Measurements from ENCODE around the gene TMEM127. TPM values are rescaled to one million over a fixed set of nuclear protein-coding genes. Genes with fewer than 3 reads are reported as not detected.
"Not testable (repeated sequence)": the region's sequence is repeated elsewhere in the genome, so short reads cannot be mapped to it uniquely, and the experiment has no call there.

Gene TMEM127
- 10 to 100 TPM; 31.9 to 37.5 (median 36.9) TPM for total RNA-seq

GRCh38 chr2:96265840-96266679, at the start of gene TMEM127, which contains the start of gene CIAO1:
Gene TMEM127, minus strand, starts transcription at chr2:96265997. Its CDS starts 616 bp downstream, at chr2:96265381.
Gene CIAO1, plus strand, starts transcription at chr2:96266225. Its CDS starts 126 bp downstream, at chr2:96266351.
- peak; percentile 96 for DNase-seq
- Mint-ChIP-seq H3K27me3 (ENCODE audit: low read depth) (no peaks in the 10 kb centered on the region), H3K36me3 (ENCODE audit: insufficient read depth) (peaks cover 20% of the 10 kb centered on the region), H3K4me3 (peak within 1 kb of the TSS; percentile 99), H3K9me3 (no peaks in the 10 kb centered on the region), H3K4me1 (ENCODE audit: low read depth) (peaks cover 50% of the 10 kb centered on the region)
- peak; percentile 94 to 95 for ATAC-seq

GRCh38 chr2:96315005-96315399, 49.2 kb upstream of the TMEM127 start:
- Mint-ChIP-seq H3K4me1 (ENCODE audit: low read depth) (peaks cover 36% of the 10 kb centered on the region), H3K9me3 (no peaks in the 10 kb centered on the region), H3K27me3 (ENCODE audit: low read depth) (no peaks in the 10 kb centered on the region), H3K4me3 (no peak overlapping the region), H3K36me3 (ENCODE audit: insufficient read depth) (no peaks in the 10 kb centered on the region)
- no peak for DNase-seq
- no peak for ATAC-seq

- Mint-ChIP-seq H3K9me3 (no peaks in the 10 kb centered on the region), H3K36me3 (ENCODE audit: insufficient read depth) (peaks cover 14% of the 10 kb centered on the region), H3K27me3 (ENCODE audit: low read depth) (no peaks in the 10 kb centered on the region), H3K4me1 (ENCODE audit: low read depth) (peaks cover 32% of the 10 kb centered on the region), H3K4me3 (no peak overlapping the region)
- ATAC-seq: no peak
- DNase-seq: no peak
Measured at GRCh38 chr2:96308248-96308647, 42.5 kb upstream of the TMEM127 start.

GRCh38 chr2:96306370-96306769, 40.6 kb upstream of the TMEM127 start:
- no peak for ATAC-seq
- Mint-ChIP-seq H3K9me3 (no peaks in the 10 kb centered on the region), H3K36me3 (ENCODE audit: insufficient read depth) (peaks cover 33% of the 10 kb centered on the region), H3K4me3 (peak overlapping the region; percentile 96), H3K4me1 (ENCODE audit: low read depth) (peaks cover 51% of the 10 kb centered on the region), H3K27me3 (ENCODE audit: low read depth) (no peaks in the 10 kb centered on the region)
- no peak for DNase-seq

- DNase-seq (no peak), ATAC-seq (no peak)
- Mint-ChIP-seq H3K4me3 (peak overlapping the region; percentile 96), H3K36me3 (ENCODE audit: insufficient read depth) (peaks cover 37% of the 10 kb centered on the region), H3K9me3 (no peaks in the 10 kb centered on the region), H3K4me1 (ENCODE audit: low read depth) (peaks cover 55% of the 10 kb centered on the region), H3K27me3 (ENCODE audit: low read depth) (no peaks in the 10 kb centered on the region)
Measured at GRCh38 chr2:96305979-96306308, 40.1 kb upstream of the TMEM127 start.

- peaks cover 58% of the 10 kb centered on the region for H3K4me1 Mint-ChIP-seq (ENCODE audit: low read depth)
- H3K4me3 Mint-ChIP-seq: peak within 1 kb of the TSS; percentile 96
- no peaks in the 10 kb centered on the region for H3K9me3 Mint-ChIP-seq
- peaks cover 39% of the 10 kb centered on the region for H3K36me3 Mint-ChIP-seq (ENCODE audit: insufficient read depth)
- DNase-seq (peak; percentile 86), ATAC-seq (peak; percentile 93 to 97)
- H3K27me3 Mint-ChIP-seq (ENCODE audit: low read depth): no peaks in the 10 kb centered on the region
Measured at GRCh38 chr2:96305091-96305978, 39.5 kb upstream of the TMEM127 start, which contains the start of gene SNRNP200. Gene SNRNP200, minus strand, starts transcription at chr2:96305546. Its CDS starts 109 bp downstream, at chr2:96305437.

- DNase-seq (no peak), ATAC-seq (no peak)
- Mint-ChIP-seq H3K27me3 (ENCODE audit: low read depth) (no peaks in the 10 kb centered on the region), H3K9me3 (no peaks in the 10 kb centered on the region), H3K4me3 (peak overlapping the region; percentile 96), H3K36me3 (ENCODE audit: insufficient read depth) (peaks cover 40% of the 10 kb centered on the region), H3K4me1 (ENCODE audit: low read depth) (peaks cover 54% of the 10 kb centered on the region)
Measured at GRCh38 chr2:96304606-96305005, 38.8 kb upstream of the TMEM127 start.

GRCh38 chr2:96301865-96302264, 36.1 kb upstream of the TMEM127 start:
- ATAC-seq (no peak), DNase-seq (no peak)
- H3K27me3 Mint-ChIP-seq (ENCODE audit: low read depth): no peaks in the 10 kb centered on the region
- peaks cover 54% of the 10 kb centered on the region for H3K4me1 Mint-ChIP-seq (ENCODE audit: low read depth)
- H3K36me3 Mint-ChIP-seq (ENCODE audit: insufficient read depth): peaks cover 65% of the 10 kb centered on the region
- peak overlapping the region; percentile 7 for H3K4me3 Mint-ChIP-seq
- no peaks in the 10 kb centered on the region for H3K9me3 Mint-ChIP-seq

- Mint-ChIP-seq H3K9me3 (no peaks in the 10 kb centered on the region), H3K4me3 (no peak overlapping the region), H3K27me3 (ENCODE audit: low read depth) (no peaks in the 10 kb centered on the region), H3K36me3 (ENCODE audit: insufficient read depth) (peaks cover 68% of the 10 kb centered on the region), H3K4me1 (ENCODE audit: low read depth) (peaks cover 13% of the 10 kb centered on the region)
- ATAC-seq (no peak), DNase-seq (no peak)
Measured at GRCh38 chr2:96296925-96297324, 31.1 kb upstream of the TMEM127 start.

GRCh38 chr2:96294271-96294670, 28.5 kb upstream of the TMEM127 start:
- H3K36me3 Mint-ChIP-seq (ENCODE audit: insufficient read depth): peaks cover 71% of the 10 kb centered on the region
- not testable (repeated sequence) for DNase-seq; ATAC-seq; H3K4me1 Mint-ChIP-seq (ENCODE audit: low read depth); H3K9me3 Mint-ChIP-seq; H3K27me3 Mint-ChIP-seq (ENCODE audit: low read depth); H3K4me3 Mint-ChIP-seq

- DNase-seq: no peak
- no peak for ATAC-seq
- Mint-ChIP-seq H3K9me3 (no peaks in the 10 kb centered on the region), H3K27me3 (ENCODE audit: low read depth) (no peaks in the 10 kb centered on the region), H3K36me3 (ENCODE audit: insufficient read depth) (peaks cover 69% of the 10 kb centered on the region), H3K4me1 (ENCODE audit: low read depth) (no peaks in the 10 kb centered on the region), H3K4me3 (no peak overlapping the region)
Measured at GRCh38 chr2:96291751-96292150, 26.0 kb upstream of the TMEM127 start.

- Mint-ChIP-seq H3K36me3 (ENCODE audit: insufficient read depth) (peaks cover 56% of the 10 kb centered on the region), H3K4me3 (no peak overlapping the region), H3K9me3 (no peaks in the 10 kb centered on the region), H3K4me1 (ENCODE audit: low read depth) (no peaks in the 10 kb centered on the region), H3K27me3 (ENCODE audit: low read depth) (no peaks in the 10 kb centered on the region)
- DNase-seq: no peak
- ATAC-seq: no peak
Measured at GRCh38 chr2:96287273-96287856, 21.6 kb upstream of the TMEM127 start.

GRCh38 chr2:96276787-96277499, 11.1 kb upstream of the TMEM127 start:
- peaks cover 54% of the 10 kb centered on the region for H3K36me3 Mint-ChIP-seq (ENCODE audit: insufficient read depth)
- no peak overlapping the region for H3K4me3 Mint-ChIP-seq
- H3K9me3 Mint-ChIP-seq: no peaks in the 10 kb centered on the region
- DNase-seq (no peak), ATAC-seq (no peak)
- no peaks in the 10 kb centered on the region for H3K4me1 Mint-ChIP-seq (ENCODE audit: low read depth)
- H3K27me3 Mint-ChIP-seq (ENCODE audit: low read depth): no peaks in the 10 kb centered on the region

Data from activated T-cell treated with anti-CD3 and anti-CD28 coated beads, Interleukin-2, amount 50 U/mL, for 4 hours (primary cell).